ENCODE measurements around the gene PYCARD. TPM values are rescaled to one million over a fixed set of nuclear protein-coding genes. Genes with fewer than 3 reads are reported as not detected.

Gene PYCARD
- total and polyA plus RNA-seq, 9 of the 15 experiments (the other 6 are each of a cell fraction or from before 2014, with no cell fraction given) = 1.3 to 28.4 (median 6.0) TPM

GRCh38 chr16:31201582-31202413, 762 bp downstream of the PYCARD start (continued):
- TF ChIP-seq POLR3G (IDR thresholded peaks at IDR 0.05; ENCODE audit: extremely low read depth, insufficient read length, insufficient replicate concordance) = no peak
- TF ChIP-seq MEF2A (IDR thresholded peaks at IDR 0.05; ENCODE audit: control insufficient read depth, low read depth, low read length) = no peak
- TF ChIP-seq ZNF41 (CRISPR knock-in tag; conservative IDR thresholded peaks at IDR 0.05) = no peak
- no peak for TF ChIP-seq JUNB (CRISPR knock-in tag; conservative IDR thresholded peaks at IDR 0.05)
- TF ChIP-seq SNRNP70 (optimal IDR thresholded peaks at IDR 0.05; ENCODE audit: low read depth, low read length) = no peak
- no peak for TF ChIP-seq TOE1 (IDR thresholded peaks at IDR 0.05; ENCODE audit: borderline replicate concordance)
- TF ChIP-seq TOE1 (CRISPR knock-in tag; IDR thresholded peaks at IDR 0.05; ENCODE audit: borderline replicate concordance, low read depth) = peak; percentile 84; the same call in 1 of the 2 replicates
- TF ChIP-seq NCOA1 (IDR thresholded peaks at IDR 0.05; ENCODE audit: low read depth) = no peak
- no peak for TF ChIP-seq MBD2 (IDR thresholded peaks at IDR 0.05; ENCODE audit: borderline replicate concordance, low read depth)
- TF ChIP-seq FOXP1 (CRISPR knock-in tag; IDR thresholded peaks at IDR 0.05) = 0 out of 2 replicates have a peak, but pooled peaks have one; percentile 69
- TF ChIP-seq POLR2G (IDR thresholded peaks at IDR 0.05; ENCODE audit: low read depth, low read length) = peak; percentile 63
- TF ChIP-seq SP1 (CRISPR knock-in tag; IDR thresholded peaks at IDR 0.05) = 0 out of 2 replicates have a peak, but pooled peaks have one; percentile 9
- TF ChIP-seq ETV6 (IDR thresholded peaks at IDR 0.05; ENCODE audit: borderline replicate concordance in 1 of 2, low read depth in 2 of 2, low read length in 1 of 2) = no peak
- peak; percentile 17; the same call in 1 of the 2 replicates for TF ChIP-seq ETV6 (CRISPR knock-in tag; IDR thresholded peaks at IDR 0.05; ENCODE audit: borderline replicate concordance)
- no peak for TF ChIP-seq NCOA2 (IDR thresholded peaks at IDR 0.05; ENCODE audit: partially characterized antibody in 2 of 2)
- TF ChIP-seq CHD2 (IDR thresholded peaks at IDR 0.05; ENCODE audit: low read depth, low read length) = peak; percentile 92
- 0 out of 2 replicates have a peak, but pooled peaks have one; percentile 33 for TF ChIP-seq ZNF431 (CRISPR knock-in tag; IDR thresholded peaks at IDR 0.05)
- no peak for TF ChIP-seq TBL1XR1 (IDR thresholded peaks at IDR 0.05; ENCODE audit: low read length in 2 of 2)
- no peak for TF ChIP-seq ELK3 (CRISPR knock-in tag; IDR thresholded peaks at IDR 0.05)
- TF ChIP-seq BRF1 (IDR thresholded peaks at IDR 0.05; ENCODE audit: borderline replicate concordance, extremely low read depth, insufficient read length) = no peak
- TF ChIP-seq ZNF184 (CRISPR knock-in tag; IDR thresholded peaks at IDR 0.05) = no peak
- no peak for TF ChIP-seq GTF2F1 (IDR thresholded peaks at IDR 0.05; ENCODE audit: low read depth, low read length)
- no peak for TF ChIP-seq RCOR1 (IDR thresholded peaks at IDR 0.05; ENCODE audit: borderline replicate concordance in 1 of 2, low read depth in 2 of 2, low read length in 2 of 2)
- no peak for TF ChIP-seq ZC3H11A (IDR thresholded peaks at IDR 0.05; ENCODE audit: low read depth, low read length)
- no peak for TF ChIP-seq THRAP3 (IDR thresholded peaks at IDR 0.05; ENCODE audit: borderline replicate concordance)
- TF ChIP-seq ZNF586 (CRISPR knock-in tag; conservative IDR thresholded peaks at IDR 0.05) = no peak
- TF ChIP-seq POLR2AphosphoS5 (IDR thresholded peaks at IDR 0.05; ENCODE audit: control insufficient read depth, insufficient read depth, low read depth, low read length) = no peak
- 0 out of 2 replicates have a peak, but pooled peaks have one; percentile 46 for TF ChIP-seq VEZF1 (CRISPR knock-in tag; IDR thresholded peaks at IDR 0.05)

All from K562 (cell line).